GM18867 (cell line): ENCODE results near the gene COX4I1.

Source experiments
- ATAC-seq: cut with Tn5 transposase; IDR thresholded peaks from one replicate; pipeline ENCODE4 v1.9.1; 2021; ENCODE audit warnings: mild to moderate bottlenecking, moderate library complexity; ENCODE audit not compliant: unreplicated experiment

COX4I1 gene

GRCh38 chr16:85765767-85766166 is 33.7 kb upstream of the COX4I1 start:
- no peak for ATAC-seq

GRCh38 chr16:85767531-85767930 is 32.0 kb upstream of the COX4I1 start:
- no peak for ATAC-seq

- ATAC-seq, result no peak
Observed at GRCh38 chr16:85768199-85768598, 31.3 kb upstream of the COX4I1 start.

- no peak for ATAC-seq
Observed at GRCh38 chr16:85770741-85771140, 28.8 kb upstream of the COX4I1 start.

- no peak for ATAC-seq
Observed at GRCh38 chr16:85773044-85773443, 26.5 kb upstream of the COX4I1 start.

GRCh38 chr16:85774136-85774535 is 25.4 kb upstream of the COX4I1 start:
- no peak for ATAC-seq

GRCh38 chr16:85774811-85775210 is 24.7 kb upstream of the COX4I1 start:
- ATAC-seq, result no peak

- no peak for ATAC-seq
Observed at GRCh38 chr16:85777583-85778310, 21.7 kb upstream of the COX4I1 start.

GRCh38 chr16:85778873-85779272 is 20.6 kb upstream of the COX4I1 start:
- ATAC-seq, result no peak

GRCh38 chr16:85780281-85780680 is 19.2 kb upstream of the COX4I1 start:
- no peak for ATAC-seq

GRCh38 chr16:85781156-85781555 is 18.3 kb upstream of the COX4I1 start:
- no peak for ATAC-seq

- ATAC-seq, result no peak
Observed at GRCh38 chr16:85781695-85782370, 17.7 kb upstream of the COX4I1 start.

- ATAC-seq, result no peak
Observed at GRCh38 chr16:85782451-85782850, 17.0 kb upstream of the COX4I1 start.

- no peak for ATAC-seq
Observed at GRCh38 chr16:85783441-85783840, 16.1 kb upstream of the COX4I1 start.

GRCh38 chr16:85784813-85785212 is 14.7 kb upstream of the COX4I1 start:
- ATAC-seq, result no peak

- no peak for ATAC-seq
Observed at GRCh38 chr16:85785927-85786326, 13.6 kb upstream of the COX4I1 start.

GRCh38 chr16:85788819-85789218 is 10.7 kb upstream of the COX4I1 start:
- ATAC-seq, result no peak

GRCh38 chr16:85789773-85790172 is 9.7 kb upstream of the COX4I1 start:
- no peak for ATAC-seq

GRCh38 chr16:85793662-85794298 is 5.7 kb upstream of the COX4I1 start:
- no peak for ATAC-seq

GRCh38 chr16:85794696-85795095 is 4.8 kb upstream of the COX4I1 start:
- no peak for ATAC-seq

- ATAC-seq, result no peak
Observed at GRCh38 chr16:85796152-85796551, 3.3 kb upstream of the COX4I1 start.

- ATAC-seq, result no peak
Observed at GRCh38 chr16:85796599-85796998, 2.9 kb upstream of the COX4I1 start.
